PFSK-1 (cell line): ENCODE results near the gene NOXO1.

ENCODE experiments used
- POLR2AphosphoS5 ChIP-seq: IDR thresholded peaks from 2 replicates; pipeline ENCODE4 v1.6.1; 2012; ENCODE audit warnings: low read depth, mild to moderate bottlenecking, control low read depth, low read length, moderate library complexity
- SIN3A ChIP-seq: IDR thresholded peaks from 2 replicates; pipeline ENCODE4 v1.6.1; 2012; ENCODE audit warnings: mild to moderate bottlenecking, low read length, moderate library complexity, borderline replicate concordance; ENCODE audit not compliant: insufficient read depth
- TAF1 ChIP-seq: IDR thresholded peaks from 2 replicates; pipeline ENCODE4 v1.6.1; 2012; ENCODE audit warnings: low read length, control low read depth, borderline replicate concordance; ENCODE audit not compliant: insufficient read depth
- TF ChIP-seq, protein P1 (sequence below), 2 experiments: IDR thresholded peaks; 2 replicates each; pipeline versions ENCODE4 v1.6.1 to v1.8.0; 2011 to 2012; ENCODE audit warnings: low read depth in 2 of 2, low read length in 2 of 2, control low read depth in 1 of 2, inconsistent platforms in 1 of 2, mild to moderate bottlenecking in 1 of 2, moderate library complexity in 1 of 2; ENCODE audit not compliant: insufficient read depth in 1 of 2

DNA sequence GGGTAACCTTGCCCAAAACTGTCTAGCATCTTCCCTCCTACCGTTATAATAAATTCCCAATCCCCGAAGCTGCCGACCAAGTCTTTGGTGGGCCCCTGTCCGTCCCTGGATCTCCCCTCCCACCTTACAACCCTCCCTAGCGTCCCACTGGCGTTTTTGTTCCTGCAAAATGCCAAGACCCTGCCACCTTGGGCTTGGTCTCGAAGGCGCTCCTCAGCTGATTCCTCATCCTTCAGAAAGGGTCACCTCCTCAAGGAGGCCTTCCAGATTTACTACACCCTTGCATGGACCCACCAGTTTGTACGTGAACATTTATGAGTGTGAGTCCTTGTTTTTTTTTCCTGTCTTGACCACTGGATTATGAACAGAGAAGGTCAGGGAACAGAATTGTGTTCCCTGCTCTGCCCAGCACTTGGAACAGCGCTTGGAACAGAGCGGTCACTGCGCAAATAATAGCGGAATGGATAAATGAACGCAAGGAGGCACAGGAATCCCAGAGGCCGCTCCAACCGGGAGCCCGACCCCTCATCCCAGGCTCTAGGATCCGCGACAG is 1.8 kb upstream of the NOXO1 start:
- TF ChIP-seq, protein P1, sequence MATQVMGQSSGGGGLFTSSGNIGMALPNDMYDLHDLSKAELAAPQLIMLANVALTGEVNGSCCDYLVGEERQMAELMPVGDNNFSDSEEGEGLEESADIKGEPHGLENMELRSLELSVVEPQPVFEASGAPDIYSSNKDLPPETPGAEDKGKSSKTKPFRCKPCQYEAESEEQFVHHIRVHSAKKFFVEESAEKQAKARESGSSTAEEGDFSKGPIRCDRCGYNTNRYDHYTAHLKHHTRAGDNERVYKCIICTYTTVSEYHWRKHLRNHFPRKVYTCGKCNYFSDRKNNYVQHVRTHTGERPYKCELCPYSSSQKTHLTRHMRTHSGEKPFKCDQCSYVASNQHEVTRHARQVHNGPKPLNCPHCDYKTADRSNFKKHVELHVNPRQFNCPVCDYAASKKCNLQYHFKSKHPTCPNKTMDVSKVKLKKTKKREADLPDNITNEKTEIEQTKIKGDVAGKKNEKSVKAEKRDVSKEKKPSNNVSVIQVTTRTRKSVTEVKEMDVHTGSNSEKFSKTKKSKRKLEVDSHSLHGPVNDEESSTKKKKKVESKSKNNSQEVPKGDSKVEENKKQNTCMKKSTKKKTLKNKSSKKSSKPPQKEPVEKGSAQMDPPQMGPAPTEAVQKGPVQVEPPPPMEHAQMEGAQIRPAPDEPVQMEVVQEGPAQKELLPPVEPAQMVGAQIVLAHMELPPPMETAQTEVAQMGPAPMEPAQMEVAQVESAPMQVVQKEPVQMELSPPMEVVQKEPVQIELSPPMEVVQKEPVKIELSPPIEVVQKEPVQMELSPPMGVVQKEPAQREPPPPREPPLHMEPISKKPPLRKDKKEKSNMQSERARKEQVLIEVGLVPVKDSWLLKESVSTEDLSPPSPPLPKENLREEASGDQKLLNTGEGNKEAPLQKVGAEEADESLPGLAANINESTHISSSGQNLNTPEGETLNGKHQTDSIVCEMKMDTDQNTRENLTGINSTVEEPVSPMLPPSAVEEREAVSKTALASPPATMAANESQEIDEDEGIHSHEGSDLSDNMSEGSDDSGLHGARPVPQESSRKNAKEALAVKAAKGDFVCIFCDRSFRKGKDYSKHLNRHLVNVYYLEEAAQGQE (IDR thresholded peaks at IDR 0.05; ENCODE audit: insufficient read depth in 1 of 2, low read depth in 2 of 2, low read length in 2 of 2): no peak
- TF ChIP-seq TAF1 (no peak), SIN3A (no peak), POLR2AphosphoS5 (no peak)
